Neural progenitor cell (in vitro differentiated cells): ENCODE data around the gene DPYD. TPM values are rescaled to one million over a fixed set of nuclear protein-coding genes. Genes with fewer than 3 reads are reported as not detected.

ENCODE experiments used
- DNase-seq: peaks from one replicate; pipeline ENCODE4 v3.0.0-alpha.2; 2016; ENCODE audit warnings: low spot score
- H2AFZ ChIP-seq: fragments of 200-600 bp; sonication (generic); replicated peaks from 2 replicates; pipeline ENCODE4 v1.6.1; 2016; ENCODE audit warnings: antibody characterized with exemption
- H3F3A ChIP-seq: fragments of 200-600 bp; sonication (generic); 2 replicates; pipeline ENCODE4 v1.6.1; 2016; ENCODE audit warnings: antibody characterized with exemption, low read depth
- H3K27ac ChIP-seq: fragments of 200-600 bp; sonication (generic); 2 replicates; pipeline ENCODE4 v1.5.1; 2016; ENCODE audit warnings: mild to moderate bottlenecking
- H3K27me3 ChIP-seq: fragments of 200-600 bp; sonication (generic); 2 replicates; pipeline ENCODE4 v1.6.1; 2016; ENCODE audit warnings: mild to moderate bottlenecking, moderate library complexity
- H3K36me3 ChIP-seq: fragments of 200-600 bp; sonication (generic); 2 replicates; pipeline ENCODE4 v1.5.1; 2016
- H3K4me1 ChIP-seq: fragments of 200-600 bp; sonication (generic); 2 replicates; pipeline ENCODE4 v1.6.1; 2016; ENCODE audit warnings: mixed run types
- H3K4me2 ChIP-seq: fragments of 200-600 bp; sonication (generic); 2 replicates; pipeline ENCODE4 v1.6.1; 2016
- H3K4me3 ChIP-seq: fragments of 200-600 bp; sonication (generic); 2 replicates; pipeline ENCODE4 v1.5.1; 2016
- H3K79me2 ChIP-seq: fragments of 200-600 bp; sonication (generic); 2 replicates; pipeline ENCODE4 v1.6.1; 2016; ENCODE audit warnings: low read depth
- H3K9ac ChIP-seq: fragments of 200-600 bp; sonication (generic); 2 replicates; pipeline ENCODE4 v1.6.1; 2016
- H3K9me3 ChIP-seq: fragments of 200-600 bp; sonication (generic); 2 replicates; pipeline ENCODE4 v1.5.1; 2016; ENCODE audit warnings: low read depth
- H4K20me1 ChIP-seq: fragments of 200-600 bp; sonication (generic); 2 replicates; pipeline ENCODE4 v1.6.1; 2016; ENCODE audit warnings: low read depth
- H3K27ac Mint-ChIP-seq: 3 replicates; pipeline ENCODE4 v1.8.0; 2021; ENCODE audit warnings: mixed read lengths
- H3K27me3 Mint-ChIP-seq: 2 replicates; pipeline ENCODE4 v1.8.0; 2022; ENCODE audit warnings: low read depth, mild to moderate bottlenecking, inconsistent platforms, moderate library complexity, mixed read lengths; ENCODE audit not compliant: insufficient read depth
- H3K36me3 Mint-ChIP-seq: 3 replicates; pipeline ENCODE4 v1.8.0; 2021; ENCODE audit warnings: mixed read lengths
- H3K4me1 Mint-ChIP-seq: 3 replicates; pipeline ENCODE4 v1.8.0; 2021; ENCODE audit warnings: mixed read lengths
- H3K4me3 Mint-ChIP-seq: 3 replicates; pipeline ENCODE4 v1.8.0; 2021; ENCODE audit warnings: mild to moderate bottlenecking, moderate library complexity, mixed read lengths
- H3K9me3 Mint-ChIP-seq: 3 replicates; pipeline ENCODE4 v1.8.0; 2020; ENCODE audit warnings: mixed read lengths
- EZH2 ChIP-seq: fragments of 200-600 bp; sonication (generic); IDR thresholded peaks from 2 replicates; pipeline ENCODE4 v1.6.1; 2017; ENCODE audit warnings: antibody characterized with exemption, mild to moderate bottlenecking, moderate library complexity
- EZH2phosphoT487 ChIP-seq: fragments of 200-600 bp; sonication (generic); IDR thresholded peaks from 2 replicates; pipeline ENCODE4 v1.6.1; 2017; ENCODE audit warnings: antibody characterized with exemption
- total RNA-seq: library from RNA; depleted of rRNA; stranded (reverse); fragments of >200 nt; gene quantifications from 2 replicates; pipeline ENCODE4 v1.2.3, GENCODE V29; 2015; ENCODE audit warnings: low replicate concordance
- TF ChIP-seq, protein P1 (sequence below): fragments of 200-600 bp; sonication (generic); IDR thresholded peaks from 2 replicates; pipeline ENCODE4 v1.5.1; 2017; ENCODE audit warnings: antibody characterized with exemption, mild to moderate bottlenecking

The DPYD gene
- total RNA-seq, 1 donor from 2014 or later, result 0.43 TPM

GRCh38 chr1:97562081-97562480, 358.8 kb downstream of the DPYD start:
- no peaks in the 10 kb centered on the region for H3K27me3 Mint-ChIP-seq
- Histone ChIP-seq H3K36me3 (no peaks in the 10 kb centered on the region), H4K20me1 (no peaks in the 10 kb centered on the region), H3K4me2 (no peak overlapping the region), H3F3A (peaks cover under 1% of the 10 kb centered on the region), H2AFZ (no peak overlapping the region), H3K9ac (no peak overlapping the region), H3K27me3 (no peaks in the 10 kb centered on the region), H3K4me3 (no peak overlapping the region), H3K4me1 (peaks cover 8% of the 10 kb centered on the region), H3K79me2 (no peaks in the 10 kb centered on the region), H3K9me3 (no peaks in the 10 kb centered on the region), H3K27ac (no peak overlapping the region)
- DNase-seq, result no peak
- H3K9me3 Mint-ChIP-seq, result no peaks in the 10 kb centered on the region
- peaks cover 7% of the 10 kb centered on the region for H3K4me1 Mint-ChIP-seq
- no peak overlapping the region for H3K27ac Mint-ChIP-seq
- no peak overlapping the region for H3K4me3 Mint-ChIP-seq
- TF ChIP-seq EZH2phosphoT487, result no peak
- TF ChIP-seq EZH2, result no peak
- TF ChIP-seq, protein P1, sequence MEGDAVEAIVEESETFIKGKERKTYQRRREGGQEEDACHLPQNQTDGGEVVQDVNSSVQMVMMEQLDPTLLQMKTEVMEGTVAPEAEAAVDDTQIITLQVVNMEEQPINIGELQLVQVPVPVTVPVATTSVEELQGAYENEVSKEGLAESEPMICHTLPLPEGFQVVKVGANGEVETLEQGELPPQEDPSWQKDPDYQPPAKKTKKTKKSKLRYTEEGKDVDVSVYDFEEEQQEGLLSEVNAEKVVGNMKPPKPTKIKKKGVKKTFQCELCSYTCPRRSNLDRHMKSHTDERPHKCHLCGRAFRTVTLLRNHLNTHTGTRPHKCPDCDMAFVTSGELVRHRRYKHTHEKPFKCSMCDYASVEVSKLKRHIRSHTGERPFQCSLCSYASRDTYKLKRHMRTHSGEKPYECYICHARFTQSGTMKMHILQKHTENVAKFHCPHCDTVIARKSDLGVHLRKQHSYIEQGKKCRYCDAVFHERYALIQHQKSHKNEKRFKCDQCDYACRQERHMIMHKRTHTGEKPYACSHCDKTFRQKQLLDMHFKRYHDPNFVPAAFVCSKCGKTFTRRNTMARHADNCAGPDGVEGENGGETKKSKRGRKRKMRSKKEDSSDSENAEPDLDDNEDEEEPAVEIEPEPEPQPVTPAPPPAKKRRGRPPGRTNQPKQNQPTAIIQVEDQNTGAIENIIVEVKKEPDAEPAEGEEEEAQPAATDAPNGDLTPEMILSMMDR, result no peak
- no peaks in the 10 kb centered on the region for H3K36me3 Mint-ChIP-seq

DNA sequence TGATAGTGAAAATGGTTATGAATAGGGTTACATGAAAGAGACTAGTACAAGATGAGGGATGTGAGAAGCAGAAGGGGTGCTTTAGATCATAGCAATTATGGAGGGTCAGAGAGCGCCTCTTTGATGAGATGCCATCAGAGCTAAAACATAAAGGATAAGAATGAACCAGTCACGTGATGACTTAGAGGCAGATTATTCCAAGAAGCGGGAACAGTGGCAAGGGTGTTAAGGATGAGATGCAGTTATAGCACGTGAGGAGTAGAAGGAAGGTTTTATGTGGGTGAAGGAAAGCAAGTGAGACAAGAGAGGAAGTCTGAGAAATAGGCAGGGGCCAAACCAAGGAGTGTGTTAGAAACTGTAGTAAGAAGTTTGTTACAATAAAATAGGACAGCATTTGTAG, 360.1 kb downstream of the DPYD start:
- Histone ChIP-seq H3K27me3 (no peaks in the 10 kb centered on the region), H3K9me3 (no peaks in the 10 kb centered on the region), H2AFZ (no peak overlapping the region), H3K36me3 (no peaks in the 10 kb centered on the region), H3F3A (no peaks in the 10 kb centered on the region), H3K79me2 (no peaks in the 10 kb centered on the region), H3K27ac (no peak overlapping the region), H3K4me3 (no peak overlapping the region), H3K9ac (no peak overlapping the region), H3K4me1 (no peaks in the 10 kb centered on the region), H4K20me1 (no peaks in the 10 kb centered on the region), H3K4me2 (no peak overlapping the region)
- TF ChIP-seq EZH2 (no peak), EZH2phosphoT487 (no peak)
- TF ChIP-seq, protein P1, result no peak
- Mint-ChIP-seq H3K27ac (no peak overlapping the region), H3K4me3 (no peak overlapping the region), H3K27me3 (no peaks in the 10 kb centered on the region), H3K9me3 (no peaks in the 10 kb centered on the region), H3K36me3 (no peaks in the 10 kb centered on the region), H3K4me1 (no peaks in the 10 kb centered on the region)
- DNase-seq, result no peak

GRCh38 chr1:97553971-97554370, 366.9 kb downstream of the DPYD start:
- no peak overlapping the region for H3K27ac ChIP-seq
- DNase-seq, result no peak
- no peaks in the 10 kb centered on the region for H4K20me1 ChIP-seq
- no peaks in the 10 kb centered on the region for H3K9me3 ChIP-seq
- H3K27ac Mint-ChIP-seq, result no peak overlapping the region
- TF ChIP-seq EZH2phosphoT487 (no peak), EZH2 (no peak)
- TF ChIP-seq, protein P1, result no peak
- H3K36me3 Mint-ChIP-seq, result no peaks in the 10 kb centered on the region
- no peaks in the 10 kb centered on the region for H3F3A ChIP-seq
- H3K4me3 ChIP-seq, result no peak overlapping the region
- H3K4me3 Mint-ChIP-seq, result no peak overlapping the region
- no peaks in the 10 kb centered on the region for H3K27me3 Mint-ChIP-seq
- H3K4me1 ChIP-seq, result no peaks in the 10 kb centered on the region
- H3K79me2 ChIP-seq, result no peaks in the 10 kb centered on the region
- no peaks in the 10 kb centered on the region for H3K27me3 ChIP-seq
- no peak overlapping the region for H3K9ac ChIP-seq
- H3K36me3 ChIP-seq, result no peaks in the 10 kb centered on the region
- H3K4me1 Mint-ChIP-seq, result no peaks in the 10 kb centered on the region
- no peak overlapping the region for H3K4me2 ChIP-seq
- no peak overlapping the region for H2AFZ ChIP-seq
- no peaks in the 10 kb centered on the region for H3K9me3 Mint-ChIP-seq

DNA sequence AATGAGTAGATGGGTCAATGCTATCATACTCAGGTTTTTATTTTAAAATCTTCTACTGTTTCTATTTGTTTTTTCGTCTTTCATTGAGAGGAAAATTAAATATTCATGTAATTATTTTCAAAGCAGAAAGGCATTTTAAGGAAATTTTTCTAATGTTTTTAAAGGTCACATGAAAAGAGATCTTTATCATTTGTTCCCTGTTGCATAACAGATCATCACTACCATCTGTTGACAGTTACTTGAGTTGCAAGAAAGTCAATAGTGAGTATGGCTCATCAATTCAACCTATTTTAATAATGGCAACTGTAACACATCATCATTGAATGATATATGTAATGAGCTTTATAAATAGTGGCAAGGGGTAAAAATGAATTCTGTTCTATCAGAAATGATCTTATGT, 369.7 kb downstream of the DPYD start:
- H3K4me1 Mint-ChIP-seq, result no peaks in the 10 kb centered on the region
- Histone ChIP-seq H3K9me3 (no peaks in the 10 kb centered on the region), H3K4me2 (no peak overlapping the region), H3K4me3 (no peak overlapping the region), H3K79me2 (no peaks in the 10 kb centered on the region), H3K4me1 (peaks cover 4% of the 10 kb centered on the region), H3K27me3 (no peaks in the 10 kb centered on the region), H2AFZ (no peak overlapping the region), H3F3A (no peaks in the 10 kb centered on the region), H3K9ac (no peak overlapping the region), H4K20me1 (no peaks in the 10 kb centered on the region), H3K27ac (no peak overlapping the region), H3K36me3 (no peaks in the 10 kb centered on the region)
- H3K36me3 Mint-ChIP-seq, result no peaks in the 10 kb centered on the region
- no peak for DNase-seq
- no peak for TF ChIP-seq EZH2phosphoT487
- TF ChIP-seq EZH2, result no peak
- TF ChIP-seq, protein P1, result no peak
- no peaks in the 10 kb centered on the region for H3K9me3 Mint-ChIP-seq
- no peak overlapping the region for H3K27ac Mint-ChIP-seq
- H3K4me3 Mint-ChIP-seq, result no peak overlapping the region
- H3K27me3 Mint-ChIP-seq, result no peaks in the 10 kb centered on the region
